GM18951 (cell line): Measurements from ENCODE around the gene PFKP.

ENCODE experiments used
- POLR2A ChIP-seq: IDR thresholded peaks from 4 replicates; pipeline ENCODE4 v1.6.1; 2011; ENCODE audit warnings: mild to moderate bottlenecking; ENCODE audit not compliant: insufficient read length, insufficient read depth; ENCODE audit errors: extremely low read depth
- in situ Hi-C: fragments of 300-500 bp; cut with MboI; formaldehyde crosslinking; loops from one replicate; pipeline ENCODE4 v1.12.0; 2022; ENCODE audit warnings: low sequenced_read_pairs, mixed read lengths, inconsistent platforms; ENCODE audit not compliant: unreplicated experiment

The PFKP gene

DNA sequence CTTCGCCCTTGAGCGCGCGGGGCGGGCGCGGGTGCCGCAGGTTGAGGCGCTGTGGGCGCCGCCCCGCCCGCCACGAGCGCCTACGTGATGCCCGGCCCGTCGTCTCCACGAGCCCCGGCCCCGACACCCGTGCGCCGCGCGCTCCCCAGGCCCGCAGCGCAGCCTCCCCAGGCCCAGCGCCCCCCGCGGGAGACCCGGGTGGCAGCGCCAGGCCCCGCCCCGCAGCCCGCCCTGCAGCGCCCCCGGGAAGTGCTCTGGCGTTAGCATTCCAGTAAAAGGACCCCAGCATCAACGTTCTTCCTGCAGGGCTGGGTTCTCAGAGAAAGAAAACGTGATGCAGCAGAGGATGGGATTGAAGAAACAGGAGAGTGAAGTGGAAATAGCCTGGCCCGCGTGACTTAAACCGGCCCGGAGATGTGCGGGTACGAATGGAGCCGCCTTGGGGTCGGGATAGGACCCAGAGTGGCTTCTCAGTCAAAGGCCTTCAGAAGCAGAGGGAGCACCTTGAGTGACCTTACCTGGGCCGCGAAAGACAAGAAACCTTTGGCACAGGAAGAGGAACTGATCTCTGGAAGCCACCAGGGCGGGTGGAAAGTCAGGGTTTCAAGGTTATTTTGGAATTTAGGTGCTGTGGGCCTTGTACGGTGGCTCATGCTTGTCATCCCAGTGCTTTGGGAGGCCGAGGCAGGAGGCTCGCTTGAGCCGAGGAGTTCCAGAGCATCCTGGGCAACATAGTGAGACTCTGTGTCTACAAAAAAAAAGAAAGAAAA, 1.8 kb downstream of the PFKP start:
- TF ChIP-seq POLR2A = no peak
- in situ Hi-C loops = no loop called here

DNA sequence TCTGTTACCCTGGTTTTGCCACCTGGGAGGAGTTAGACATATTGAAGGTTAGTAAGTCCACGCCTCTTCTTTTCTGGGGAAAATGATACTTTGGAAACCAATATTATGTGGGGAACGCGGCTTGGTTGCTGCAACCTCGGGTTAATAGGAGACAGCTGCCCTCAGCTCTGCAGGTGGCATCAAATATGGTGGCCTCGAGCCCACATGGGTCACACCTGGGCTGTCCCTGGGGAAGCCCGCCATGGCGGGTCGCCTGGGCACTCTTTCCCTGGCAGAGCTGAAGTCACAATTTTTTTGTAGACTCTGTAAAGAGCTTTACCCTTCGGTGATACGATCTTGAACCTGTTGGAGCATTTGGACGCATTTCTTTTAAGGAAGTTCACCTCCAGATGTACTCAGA, 2.5 kb downstream of the PFKP start:
- TF ChIP-seq POLR2A = no peak
- in situ Hi-C loops = no loop called here

DNA sequence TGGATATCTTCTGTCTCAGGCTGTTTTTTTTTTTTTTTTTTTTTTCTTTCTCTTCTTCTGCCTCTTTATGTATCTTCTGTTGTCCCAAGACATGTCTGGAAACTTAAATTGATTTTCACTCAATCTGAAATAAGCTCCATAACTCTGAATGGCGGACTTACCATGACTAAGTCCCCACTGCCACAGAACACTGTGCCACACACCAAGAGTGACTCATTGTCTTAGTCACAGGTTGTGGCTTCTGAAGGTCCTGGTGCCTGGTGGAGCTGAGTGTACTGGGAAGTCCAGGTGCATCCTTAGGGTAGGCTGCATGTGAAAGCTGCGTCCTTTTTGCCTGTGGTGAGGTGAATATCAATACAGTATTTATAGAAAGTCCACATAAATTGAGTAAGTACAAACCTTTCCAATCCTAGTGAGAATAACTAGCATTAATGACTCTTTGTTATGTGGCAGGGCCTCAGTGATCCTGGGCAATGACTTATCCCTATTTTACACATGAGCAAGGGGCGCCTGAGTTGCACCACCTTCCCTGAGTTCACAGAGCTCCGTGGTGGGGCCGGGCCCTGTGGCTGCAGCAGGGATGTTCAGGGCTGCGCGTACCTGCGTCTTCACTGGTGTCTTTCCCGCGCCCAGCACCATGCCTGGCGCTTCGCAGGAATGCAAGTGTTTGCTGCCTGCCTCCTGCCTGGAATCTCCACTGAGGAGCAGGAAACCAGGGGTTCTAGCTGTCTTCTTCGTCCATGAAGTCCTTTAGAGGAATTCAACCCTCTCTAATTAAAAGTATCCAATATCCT, 4.3 kb downstream of the PFKP start:
- in situ Hi-C loops = no loop called here
- TF ChIP-seq POLR2A = no peak

DNA sequence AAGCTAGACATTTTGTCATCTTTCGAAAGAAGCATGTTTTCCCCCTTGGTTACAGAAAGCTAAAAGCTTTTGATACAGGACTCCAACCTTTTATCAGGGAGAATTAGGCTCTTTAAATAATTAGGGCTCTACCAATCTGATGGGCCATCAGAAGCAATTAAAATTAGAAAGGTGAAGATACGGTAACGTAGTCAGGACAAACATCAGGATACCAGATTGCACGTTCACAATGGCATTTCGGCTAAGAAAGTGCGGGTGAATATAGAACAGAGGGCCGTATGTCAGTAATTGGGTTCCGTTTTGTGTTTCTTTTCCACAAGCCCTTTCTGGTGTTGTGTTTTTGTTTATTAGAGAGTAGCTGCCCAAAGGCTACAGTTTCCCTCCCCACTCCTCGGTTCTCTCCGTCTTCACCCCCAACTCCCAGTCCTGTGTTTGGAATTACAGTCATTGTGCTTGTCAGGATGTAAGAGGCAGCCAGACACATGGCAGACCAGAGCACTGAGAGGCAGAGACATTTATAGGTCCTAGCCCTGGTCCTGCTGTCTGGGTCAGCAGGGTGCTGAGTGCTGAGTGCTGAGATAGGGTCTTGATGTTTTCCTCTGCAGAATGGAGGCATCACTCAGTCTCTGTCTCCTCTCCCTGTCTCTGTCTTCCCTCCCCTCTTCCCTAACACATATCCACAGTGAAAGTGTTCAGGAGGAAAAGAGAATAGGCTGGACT, 5.5 kb downstream of the PFKP start:
- in situ Hi-C loops = no loop called here
- no peak for TF ChIP-seq POLR2A

DNA sequence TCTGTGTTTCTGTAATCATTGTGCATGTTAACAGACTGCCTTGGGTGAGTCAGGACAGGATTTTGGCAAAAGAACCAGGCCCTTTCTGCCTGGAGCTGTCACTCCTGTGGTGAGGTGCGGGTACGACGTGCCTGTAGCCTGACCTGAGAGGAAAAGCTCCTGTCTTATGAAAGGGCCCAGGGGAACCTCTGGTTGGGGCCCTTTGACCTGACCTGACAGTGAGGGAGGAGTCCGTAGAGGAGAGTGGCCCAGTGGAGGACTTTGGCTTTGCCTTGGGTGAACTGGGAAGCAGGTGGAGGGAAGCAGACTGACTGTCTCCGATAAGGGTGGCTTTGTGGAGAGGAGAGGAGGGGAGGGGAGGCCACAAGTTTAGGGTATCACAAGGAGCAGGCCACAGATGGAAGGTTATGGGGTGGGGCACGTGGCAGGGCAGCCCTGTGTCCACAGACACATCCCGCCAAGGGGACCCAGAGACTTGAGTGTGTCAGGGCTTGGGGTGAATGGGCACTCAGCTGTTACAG, 6.9 kb downstream of the PFKP start:
- in situ Hi-C loops = no loop called here
- TF ChIP-seq POLR2A = no peak

DNA sequence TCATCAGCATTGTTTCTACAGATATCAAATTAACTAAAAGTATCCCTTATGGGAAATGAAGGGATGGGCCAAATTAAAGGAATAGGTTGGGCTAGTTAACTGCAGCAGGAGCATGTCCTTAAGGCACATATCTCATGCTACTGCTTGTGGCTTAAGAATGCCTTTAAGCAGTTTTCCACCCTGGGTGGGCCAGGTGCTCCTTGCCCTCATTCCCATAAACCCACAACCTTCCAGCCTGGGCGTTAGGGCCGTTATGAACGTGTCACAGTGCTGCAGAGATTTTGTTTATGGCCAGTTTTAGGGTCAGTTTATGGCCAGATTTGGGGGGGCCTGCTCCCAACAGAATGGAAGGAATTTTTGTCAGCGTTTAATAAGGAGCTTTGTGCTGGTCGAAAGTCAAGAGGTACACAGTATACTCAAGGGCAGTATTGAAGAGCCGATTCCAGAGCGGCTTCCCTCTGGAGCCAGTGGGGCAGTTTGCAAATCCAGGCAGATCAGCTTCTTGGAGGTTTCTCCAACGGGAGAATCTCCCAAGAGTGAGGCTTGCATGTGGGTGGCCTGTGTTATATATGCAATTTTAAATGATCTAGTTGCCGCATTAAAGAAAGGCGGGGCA, 7.7 kb downstream of the PFKP start:
- in situ Hi-C loops = no loop called here
- TF ChIP-seq POLR2A = no peak

DNA sequence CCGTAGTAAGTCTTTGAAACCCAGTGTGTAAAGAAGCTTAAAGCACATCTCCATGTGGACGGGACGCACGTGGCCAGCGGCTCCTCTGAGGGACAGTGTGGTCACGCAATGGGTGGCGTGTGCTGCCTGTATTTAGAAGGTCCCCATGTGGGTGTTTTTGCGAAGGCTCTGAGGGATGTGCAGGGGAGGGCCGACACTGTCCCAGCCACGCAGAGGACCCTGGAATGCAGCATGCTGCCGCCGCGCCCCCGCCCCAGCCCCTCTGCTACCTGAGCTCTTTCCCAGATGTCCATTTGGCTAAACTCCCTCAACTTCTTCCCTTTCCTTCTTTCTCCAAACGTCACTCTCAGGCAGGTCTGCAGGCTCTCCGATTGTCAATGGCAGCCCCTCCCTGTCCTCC, 8.8 kb downstream of the PFKP start:
- no peak for TF ChIP-seq POLR2A
- in situ Hi-C loops = no loop called here

DNA sequence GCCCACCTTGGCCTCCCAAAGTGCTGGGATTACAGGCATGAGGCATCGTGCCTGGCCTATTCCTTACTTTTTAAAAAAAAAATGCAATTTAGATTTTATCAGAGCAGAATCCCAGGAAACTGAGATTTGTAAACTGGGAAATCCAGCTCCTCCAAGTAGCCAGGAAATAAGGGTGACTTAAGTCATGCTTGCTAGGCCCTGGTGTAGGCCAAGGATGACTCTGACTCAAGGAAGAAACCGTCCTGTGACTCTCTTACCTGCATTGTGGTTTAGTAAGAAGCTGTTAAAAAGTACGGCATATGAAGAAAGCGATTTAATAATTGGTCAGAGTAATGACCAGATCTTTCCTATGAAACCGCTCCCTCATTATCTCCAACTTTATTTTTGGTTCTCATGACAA, 10.2 kb downstream of the PFKP start:
- in situ Hi-C loops = no loop called here
- no peak for TF ChIP-seq POLR2A

DNA sequence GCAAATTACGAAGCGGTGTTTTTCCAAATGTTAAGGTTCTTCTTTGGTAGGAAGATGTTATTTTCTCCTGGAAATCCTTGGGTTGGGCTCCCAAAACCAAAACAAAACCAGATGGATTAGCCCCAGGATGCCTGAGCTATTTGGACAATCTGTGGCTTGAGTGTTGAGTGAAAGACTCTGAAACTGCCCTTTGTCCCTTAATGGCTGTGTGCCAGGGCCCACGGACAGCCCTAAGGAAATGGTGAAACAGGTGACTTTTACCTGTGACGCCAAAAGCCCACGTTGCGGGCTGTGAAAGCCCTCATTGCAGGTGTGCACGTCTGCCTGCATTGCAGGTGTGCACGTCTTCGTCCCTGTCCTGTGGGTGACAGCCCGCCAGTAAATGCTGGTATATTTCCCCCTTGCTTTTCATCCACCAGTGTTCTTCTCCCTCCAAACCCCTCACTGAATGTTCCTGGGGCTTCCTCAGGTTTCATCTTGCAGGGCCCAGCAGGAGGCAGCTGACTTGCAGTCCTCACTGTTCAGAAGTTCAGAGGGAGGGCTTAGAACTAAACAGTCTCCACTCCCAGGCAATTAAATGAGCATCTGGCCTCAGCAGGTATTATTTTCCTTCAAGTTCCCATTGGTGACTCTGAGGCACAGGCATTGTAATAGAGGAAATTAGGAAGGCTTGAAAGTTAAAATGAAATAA, 10.7 kb downstream of the PFKP start:
- no peak for TF ChIP-seq POLR2A
- in situ Hi-C loops = no loop called here

DNA sequence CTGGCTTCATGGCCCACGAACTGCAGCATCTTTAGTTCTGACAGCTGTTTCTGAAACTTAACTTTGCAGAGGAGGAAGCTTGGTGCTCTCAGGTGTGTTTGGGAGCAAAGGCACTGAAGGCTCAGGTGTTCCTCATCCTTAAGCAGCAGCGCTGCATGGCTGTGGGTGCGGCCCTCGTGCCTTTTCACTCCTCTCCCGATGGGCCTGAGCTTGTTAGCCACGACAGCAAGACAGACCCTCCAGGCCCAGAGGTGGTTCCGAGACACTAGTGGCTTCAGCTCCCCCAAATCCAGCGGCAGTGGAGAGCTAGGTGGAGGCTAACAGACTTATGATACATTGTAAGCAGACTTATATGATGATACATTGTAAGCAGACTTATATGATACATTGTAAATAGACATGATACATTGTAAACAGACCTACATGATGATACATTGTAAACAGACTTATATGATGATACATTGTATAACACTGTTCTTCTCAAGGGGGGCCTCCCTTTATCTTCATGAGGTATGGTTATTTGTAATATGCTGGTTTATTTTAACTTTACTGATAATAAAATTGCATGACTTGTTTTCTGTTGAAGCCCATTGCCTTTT, 14.1 kb downstream of the PFKP start:
- TF ChIP-seq POLR2A = no peak
- in situ Hi-C loops = no loop called here

DNA sequence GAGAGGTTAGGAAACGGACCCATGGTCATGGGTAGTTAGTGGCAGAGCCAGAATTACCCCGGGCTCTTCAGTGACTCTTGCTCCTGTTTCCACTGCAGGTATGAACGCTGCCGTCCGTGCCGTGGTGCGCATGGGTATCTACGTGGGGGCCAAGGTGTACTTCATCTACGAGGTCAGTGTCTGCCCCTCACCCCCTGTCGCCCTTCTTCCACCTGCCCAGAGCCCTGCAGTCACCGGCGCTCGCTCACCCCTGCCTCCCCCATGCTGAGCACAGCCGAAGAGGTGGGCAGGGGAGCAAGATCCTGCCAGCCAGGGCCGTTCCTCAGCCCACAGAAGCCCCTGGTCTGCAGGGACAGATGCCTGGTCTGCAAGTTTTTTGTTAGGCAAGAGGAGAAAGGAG, 14.9 kb downstream of the PFKP start:
- no peak for TF ChIP-seq POLR2A
- in situ Hi-C loops = no loop called here
